NT2/D1 (cell line): ENCODE results near the gene PSMB1.

Experiments used
- YY1 ChIP-seq: IDR thresholded peaks from 2 replicates; pipeline ENCODE4 v1.6.1; 2011; ENCODE audit not compliant: insufficient read length, insufficient read depth
- ZNF274 ChIP-seq: IDR thresholded peaks from 2 replicates; pipeline ENCODE4 v1.6.1; 2011; ENCODE audit warnings: mild to moderate bottlenecking, low read depth, low read length

- TF ChIP-seq ZNF274, result no peak
- no peak for TF ChIP-seq YY1
These were observed 55.2 kb downstream of the PSMB1 start for GRCh38 chr6:170497841-170498301.
